GM19043 (cell line): ENCODE results near the gene ZNF74.
"Not testable (repeated sequence)": the region's sequence is repeated elsewhere in the genome, so short reads cannot be mapped to it uniquely, and the experiment has no call there.

Source experiments
- ATAC-seq: cut with Tn5 transposase; IDR thresholded peaks from one replicate; pipeline ENCODE4 v1.9.1; 2021; ENCODE audit warnings: low read depth; ENCODE audit not compliant: unreplicated experiment

Gene ZNF74

DNA sequence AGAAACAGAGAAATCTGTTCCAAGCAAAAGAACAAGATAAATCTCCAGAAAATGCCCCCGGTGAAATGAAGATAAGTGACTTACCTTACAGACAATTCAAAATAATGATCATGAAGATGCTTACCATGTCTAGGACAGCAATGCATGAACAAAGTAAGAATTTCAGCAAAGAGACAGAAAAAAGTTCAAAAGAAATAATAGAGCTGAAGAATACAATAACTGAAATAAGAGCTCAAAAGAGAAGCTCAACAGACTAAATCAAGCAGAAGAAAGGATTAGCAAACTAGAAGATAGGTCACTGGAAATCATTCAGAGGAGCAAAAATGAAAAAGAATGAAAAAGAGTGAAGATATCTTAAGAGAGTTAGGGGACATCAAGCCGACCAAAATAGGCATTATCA lies 19.8 kb upstream of the ZNF74 start:
- not testable (repeated sequence) for ATAC-seq

DNA sequence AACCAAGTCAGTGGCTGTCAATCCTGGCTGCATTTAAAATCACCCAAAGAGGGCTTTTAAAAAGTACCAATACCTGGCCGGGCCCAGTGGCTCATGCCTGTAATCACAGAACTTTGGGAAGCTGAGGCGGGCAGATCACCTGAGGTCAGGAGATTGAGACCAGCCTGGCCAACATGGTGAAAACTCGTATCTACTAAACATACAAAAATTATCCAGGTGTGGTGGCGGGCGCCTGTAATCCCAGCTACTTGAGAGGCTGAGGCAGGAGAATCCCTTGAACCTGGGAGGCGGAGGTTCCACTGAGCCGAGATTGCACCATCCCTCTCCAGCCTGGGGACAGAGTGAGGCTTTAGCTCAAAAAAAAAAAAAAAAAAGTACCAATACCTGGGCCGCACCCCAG lies 17.7 kb upstream of the ZNF74 start:
- ATAC-seq, result not testable (repeated sequence)

DNA sequence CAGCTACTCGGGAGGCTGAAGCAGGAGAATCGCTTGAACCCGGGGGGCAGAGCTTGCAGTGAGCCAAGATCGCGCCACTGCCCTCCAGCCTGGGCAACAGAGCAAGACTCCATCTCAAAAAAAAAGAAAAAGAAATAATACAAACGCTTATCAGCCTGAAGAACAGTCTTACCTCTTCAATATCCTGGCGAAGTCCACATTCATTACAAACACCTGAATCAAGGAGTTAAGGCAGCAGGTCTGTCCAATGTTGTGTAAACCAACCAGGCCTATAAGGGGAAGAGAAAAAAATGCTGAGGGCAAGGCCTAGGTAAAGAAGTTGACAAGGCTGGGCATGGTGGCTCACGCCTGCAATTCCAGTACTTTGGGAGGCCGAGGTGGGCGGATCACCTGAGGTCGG lies 17.0 kb upstream of the ZNF74 start:
- not testable (repeated sequence) for ATAC-seq

DNA sequence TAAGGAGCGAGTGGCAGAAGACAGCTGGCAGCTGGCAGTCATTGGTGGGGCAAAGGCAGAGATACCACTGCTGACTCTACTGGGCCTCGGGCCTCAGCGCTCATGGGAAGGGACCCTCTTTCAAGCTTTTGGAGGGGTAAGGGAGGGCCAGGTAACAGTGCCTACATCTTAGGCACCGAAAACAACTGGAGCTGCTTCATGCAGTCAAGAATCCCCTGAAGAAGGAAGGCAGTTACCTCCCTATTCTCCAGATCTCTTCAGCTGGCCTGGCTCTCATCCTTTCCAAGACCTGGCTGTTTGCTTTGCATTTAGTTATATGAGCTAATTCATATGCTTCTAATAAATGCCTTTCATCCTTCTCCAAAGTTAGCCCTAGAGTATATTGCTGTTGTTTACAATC lies 15.8 kb upstream of the ZNF74 start:
- ATAC-seq, result no peak

DNA sequence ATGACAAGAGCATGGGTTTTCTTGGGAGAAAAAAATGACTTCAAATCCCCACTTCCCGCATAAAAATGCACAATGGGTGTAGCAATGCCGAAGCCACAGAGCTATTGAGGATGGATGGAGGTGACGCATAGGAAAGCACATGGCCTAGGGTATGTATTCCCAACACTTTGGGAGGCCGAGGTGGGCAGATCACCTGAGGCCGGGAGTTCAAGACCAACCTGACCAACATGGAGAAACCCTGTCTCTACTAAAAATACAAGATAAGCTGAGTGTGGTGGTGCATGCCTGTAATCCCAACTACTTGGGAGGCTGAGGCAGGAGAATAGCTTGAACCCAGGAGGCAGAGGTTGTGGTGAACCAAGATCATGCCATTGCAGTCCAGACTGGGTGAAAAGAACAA lies 15.3 kb upstream of the ZNF74 start:
- not testable (repeated sequence) for ATAC-seq

DNA sequence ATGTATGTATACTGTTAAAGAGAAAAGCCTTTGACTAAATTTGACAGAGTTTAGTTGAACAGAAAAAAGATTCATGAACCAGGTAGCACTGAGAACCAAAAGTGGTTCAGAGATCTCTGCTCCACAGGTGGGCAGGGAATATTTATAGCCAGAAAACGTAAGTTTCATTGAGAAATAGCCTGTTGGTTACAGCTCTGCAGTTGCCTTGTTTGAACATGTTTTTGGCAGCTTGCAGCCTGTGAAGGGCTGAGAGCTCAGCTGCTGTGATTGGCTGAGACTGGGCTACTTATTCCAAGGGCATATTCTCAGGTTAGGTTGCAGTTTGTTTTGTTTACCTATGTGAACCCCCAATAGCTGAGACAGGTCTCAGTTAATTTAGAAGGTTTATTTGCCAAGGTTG lies 13.5 kb upstream of the ZNF74 start:
- no peak for ATAC-seq

DNA sequence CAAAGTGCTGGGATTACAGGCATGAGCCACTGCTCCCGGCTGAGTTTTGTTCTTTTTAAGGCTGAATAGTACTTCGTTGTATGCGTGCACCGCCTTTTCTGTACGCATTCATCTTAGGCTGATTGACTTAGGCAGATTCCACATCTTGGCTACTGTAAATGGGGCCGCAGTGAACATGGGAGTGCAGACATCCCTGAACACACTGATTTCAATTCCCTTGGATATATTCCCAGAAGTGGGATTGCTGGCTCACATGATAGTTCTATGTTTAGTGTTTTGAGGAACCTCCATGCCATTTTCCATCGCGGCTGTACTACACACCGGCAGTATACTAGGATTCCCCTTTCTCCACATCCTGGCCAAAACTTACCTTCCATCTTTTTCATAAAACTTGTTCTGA lies 10.4 kb upstream of the ZNF74 start:
- ATAC-seq, result no peak

DNA sequence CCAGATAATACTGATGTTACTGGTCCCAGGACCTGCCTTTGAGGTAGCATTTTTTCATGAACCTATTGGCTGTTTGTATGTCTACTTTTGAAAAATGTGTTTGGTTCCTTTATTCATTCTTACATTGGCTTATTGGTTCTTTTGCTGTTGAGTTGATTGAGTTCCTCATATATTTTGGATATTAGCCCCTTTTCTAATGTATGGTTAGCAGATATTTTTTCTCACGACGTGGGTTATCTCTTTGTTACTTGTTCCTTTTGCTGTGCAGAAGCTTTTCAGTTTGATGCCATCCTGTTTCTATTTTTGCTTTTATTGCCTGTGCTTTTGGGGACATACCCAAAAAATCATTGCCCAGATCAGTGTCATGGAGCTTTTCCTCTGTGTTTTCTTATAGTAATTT lies 9.8 kb upstream of the ZNF74 start:
- ATAC-seq, result no peak

DNA sequence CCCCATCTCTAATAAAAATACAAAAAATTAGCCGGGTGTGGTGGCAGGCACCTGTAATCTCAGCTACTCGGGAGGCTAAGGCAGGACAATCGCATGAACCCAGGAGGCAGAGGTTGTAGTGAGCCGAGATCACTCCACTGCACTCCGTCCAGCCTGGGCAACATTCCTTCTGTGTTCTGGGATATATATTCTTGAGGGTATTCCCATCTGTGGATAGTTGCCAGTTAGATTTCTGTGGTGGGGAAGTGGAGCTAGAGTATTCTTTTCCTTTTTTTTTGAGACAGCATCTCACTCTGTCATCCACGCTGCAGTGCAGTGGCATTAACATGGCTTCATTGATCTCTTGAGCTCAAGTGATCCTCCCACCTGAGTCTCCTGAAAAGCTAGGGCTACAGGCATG lies 9.1 kb upstream of the ZNF74 start:
- no peak for ATAC-seq

DNA sequence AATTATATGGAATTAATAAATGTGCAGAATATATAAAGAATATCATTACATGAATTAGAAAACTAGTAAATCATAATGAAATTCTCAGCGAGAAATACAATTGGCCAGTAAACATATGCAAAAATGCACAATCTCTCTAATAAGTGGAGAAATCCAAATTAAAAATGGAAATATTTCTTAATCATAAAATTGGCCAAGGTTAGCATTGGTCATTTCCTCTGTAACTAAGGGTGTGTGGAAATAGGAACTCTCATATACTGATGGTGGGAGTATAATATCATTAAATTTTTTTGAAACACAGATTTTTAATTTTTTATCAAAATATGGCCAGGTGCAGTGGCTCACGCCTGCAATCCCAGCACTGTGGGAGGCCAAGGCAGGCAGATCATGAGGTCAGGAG lies 7.6 kb upstream of the ZNF74 start:
- ATAC-seq, result no peak

DNA sequence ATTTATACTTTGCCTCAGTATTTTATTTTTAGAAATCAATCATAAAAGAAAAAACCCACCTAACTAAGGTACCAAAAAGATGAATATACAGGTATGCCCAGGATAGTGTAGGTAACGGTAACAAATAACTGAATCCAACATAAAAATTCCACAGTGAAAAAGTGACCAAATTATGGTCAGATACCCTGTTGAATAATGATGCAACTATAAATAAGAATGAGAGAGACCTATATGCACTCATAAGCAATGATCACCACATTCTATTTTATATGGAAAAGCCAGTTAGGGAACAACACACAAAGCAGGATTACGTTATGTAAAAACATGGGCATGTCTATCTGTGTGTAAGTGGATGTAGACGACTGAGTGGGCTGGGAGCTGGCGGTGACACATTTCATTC lies 7.0 kb upstream of the ZNF74 start:
- no peak for ATAC-seq

DNA sequence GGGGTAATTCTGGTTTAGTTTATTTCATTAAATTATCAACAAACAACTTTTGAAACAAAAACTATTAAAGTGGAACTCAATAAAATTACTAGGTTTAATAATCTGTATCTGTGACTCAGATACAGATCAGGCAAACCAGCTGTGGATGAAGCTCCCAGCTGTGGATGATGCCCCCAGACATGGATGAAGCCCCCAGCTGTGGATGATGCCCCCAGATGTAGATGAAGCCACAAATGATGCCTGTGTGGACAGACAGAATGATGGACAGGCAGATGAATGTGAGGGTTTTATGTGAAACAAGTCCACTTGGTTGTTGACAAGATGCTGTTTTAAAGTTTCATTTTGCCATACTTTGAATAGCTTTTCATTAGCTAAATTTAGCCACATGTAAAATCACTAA lies 5.8 kb upstream of the ZNF74 start:
- ATAC-seq, result no peak

DNA sequence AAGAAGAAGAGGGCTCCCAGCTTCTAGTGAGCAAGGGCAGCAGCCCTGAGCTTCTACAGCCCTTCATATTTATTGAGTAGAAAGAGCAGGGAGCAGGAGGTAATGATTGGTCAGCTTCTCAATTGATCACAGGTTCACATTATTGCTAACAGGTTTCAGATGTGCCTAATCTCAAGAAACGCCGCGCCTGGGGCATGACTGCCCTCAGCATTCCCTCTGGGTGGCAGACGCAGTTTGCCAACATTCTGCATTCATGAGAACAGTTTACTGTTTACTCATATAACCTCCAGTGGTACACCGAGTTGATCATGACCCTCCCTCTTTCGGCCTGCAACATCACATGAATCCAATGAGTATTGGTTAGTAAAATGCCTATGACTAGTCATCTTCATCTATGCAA lies 4.7 kb upstream of the ZNF74 start:
- ATAC-seq, result no peak

DNA sequence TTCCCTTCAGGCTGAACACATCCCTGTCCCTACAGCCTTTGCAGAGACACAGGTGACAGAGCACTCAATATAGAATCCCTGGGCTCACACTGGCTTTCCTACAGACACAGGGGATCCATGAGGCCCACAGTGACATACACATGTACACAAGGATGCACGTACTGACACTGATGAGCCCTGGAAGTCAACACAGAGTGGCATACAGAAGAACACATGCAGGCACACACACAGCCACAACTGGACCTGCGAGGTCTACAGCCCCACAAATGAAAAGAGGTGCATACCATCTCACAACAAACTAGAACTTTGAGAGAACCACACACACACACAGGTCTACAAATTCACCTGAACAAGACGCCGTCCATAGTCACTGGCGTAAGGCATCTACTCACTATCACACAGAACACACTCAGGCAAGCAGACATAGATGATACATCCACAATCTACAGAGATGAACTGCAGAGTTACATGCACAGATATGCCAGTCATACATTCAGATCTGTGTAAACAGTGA lies 3.5 kb upstream of the ZNF74 start:
- no peak for ATAC-seq

DNA sequence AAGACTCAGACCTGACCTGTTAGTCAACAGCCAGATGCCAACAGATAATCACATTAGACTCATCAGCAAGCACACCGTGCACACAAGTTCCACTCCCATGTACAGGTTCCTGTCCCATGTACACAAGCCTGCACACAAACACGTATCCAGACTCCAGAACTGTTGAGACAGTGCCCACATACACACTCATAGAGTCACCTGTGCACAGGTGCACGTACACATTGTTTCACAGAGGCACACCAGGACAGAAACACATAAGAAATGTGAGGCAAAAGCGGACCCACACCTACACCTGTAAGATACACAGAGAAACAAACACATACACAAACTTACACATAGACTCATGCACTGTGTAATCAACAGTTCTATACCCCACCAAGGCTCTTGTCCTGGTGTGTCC lies 2.7 kb upstream of the ZNF74 start:
- no peak for ATAC-seq

DNA sequence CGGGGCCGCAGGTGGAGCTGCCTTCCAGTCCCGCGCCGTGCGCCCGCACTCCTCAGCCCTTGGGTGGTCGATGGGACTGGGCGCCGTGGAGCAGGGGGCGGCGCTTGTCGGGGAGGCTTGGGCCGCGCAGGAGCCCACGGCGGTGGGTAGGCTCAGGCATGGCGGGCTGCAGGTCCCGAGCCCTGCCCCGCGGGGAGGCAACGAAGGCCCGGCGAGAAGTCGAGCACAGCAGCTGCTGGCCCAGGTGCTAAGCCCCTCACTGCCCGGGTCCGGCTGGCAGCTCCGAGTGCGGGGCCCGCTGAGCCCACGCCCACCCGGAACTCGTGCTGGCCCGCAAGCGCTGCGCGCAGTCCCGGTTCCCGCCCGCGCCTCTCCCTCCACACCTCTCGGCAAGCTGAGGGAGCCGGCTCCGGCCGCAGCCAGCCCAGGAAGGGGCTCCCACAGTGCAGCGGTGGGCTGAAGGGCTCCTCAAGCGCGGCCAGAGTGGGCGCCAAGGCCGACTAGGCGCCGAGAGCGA lies 1.5 kb upstream of the ZNF74 start:
- not testable (repeated sequence) for ATAC-seq

DNA sequence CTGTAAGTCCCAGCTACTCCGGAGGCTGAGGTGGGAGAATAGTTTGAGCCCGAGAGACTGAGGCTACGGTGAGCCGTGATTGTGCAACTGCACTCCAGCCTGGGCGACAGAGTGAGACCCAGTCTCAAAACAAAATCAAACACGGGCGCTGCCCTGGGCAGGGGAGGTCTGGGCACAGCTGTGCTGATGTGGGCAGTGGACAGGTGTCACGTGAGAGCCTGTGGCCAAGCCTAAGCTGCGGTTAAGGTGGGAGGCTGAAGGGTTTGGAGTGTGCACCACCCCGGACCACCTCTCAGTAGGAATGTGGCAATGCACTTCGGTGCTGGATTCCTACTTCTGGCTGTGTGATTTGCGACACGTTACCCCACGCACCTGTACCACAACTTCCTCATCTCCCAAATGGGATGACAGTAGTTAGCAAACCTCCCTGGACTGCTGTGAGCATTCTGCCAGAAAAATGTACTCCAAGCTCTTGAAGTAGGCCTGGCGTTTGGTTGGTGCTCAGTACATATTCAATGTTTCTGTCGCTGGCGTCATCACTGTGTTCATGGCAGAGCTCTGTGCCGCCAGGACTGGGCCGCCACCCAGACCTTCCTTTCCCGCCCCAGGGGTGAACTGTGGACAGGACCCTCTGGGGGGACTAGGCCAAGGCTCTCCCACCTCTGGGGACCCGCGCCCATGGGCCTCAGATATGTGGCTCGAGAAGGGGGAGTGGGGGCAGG lies 807 bp upstream of the ZNF74 start:
- ATAC-seq, result no peak

DNA sequence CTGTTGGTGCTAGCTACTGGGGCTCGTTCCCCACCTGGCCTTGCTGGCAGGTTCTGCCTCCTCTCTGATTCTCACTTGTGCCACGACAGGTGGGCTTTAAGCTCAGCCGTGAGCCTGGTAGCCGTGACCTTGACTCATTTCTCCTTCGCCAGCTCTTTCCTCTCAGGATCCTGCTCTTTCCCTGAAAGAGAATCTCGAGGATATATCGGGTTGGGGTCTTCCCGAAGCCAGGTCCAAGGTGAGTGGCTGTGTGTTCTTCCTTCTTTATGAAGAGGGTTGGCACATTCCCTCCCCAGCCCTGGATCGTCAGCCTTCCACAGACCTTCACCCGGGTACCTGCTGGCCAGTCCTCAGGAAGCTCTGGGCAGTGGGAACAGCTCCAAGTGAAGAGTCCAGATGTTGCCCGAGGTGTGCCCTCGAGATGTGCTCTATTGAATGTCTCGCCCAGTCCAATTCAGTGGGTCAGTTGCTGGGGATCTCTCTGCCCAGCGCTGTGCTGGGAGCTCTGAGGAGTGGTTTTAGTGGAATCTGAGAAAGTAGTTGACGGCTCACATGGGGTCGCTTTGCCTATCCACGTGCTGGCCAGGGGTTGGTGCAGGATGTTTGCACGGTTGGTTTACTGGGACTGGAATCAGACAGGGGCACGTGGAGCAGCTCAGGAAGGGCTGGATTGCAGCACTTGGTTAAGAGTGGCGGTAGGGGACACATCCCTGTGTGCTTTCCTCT lies 1.4 kb downstream of the ZNF74 start:
- ATAC-seq, result no peak

DNA sequence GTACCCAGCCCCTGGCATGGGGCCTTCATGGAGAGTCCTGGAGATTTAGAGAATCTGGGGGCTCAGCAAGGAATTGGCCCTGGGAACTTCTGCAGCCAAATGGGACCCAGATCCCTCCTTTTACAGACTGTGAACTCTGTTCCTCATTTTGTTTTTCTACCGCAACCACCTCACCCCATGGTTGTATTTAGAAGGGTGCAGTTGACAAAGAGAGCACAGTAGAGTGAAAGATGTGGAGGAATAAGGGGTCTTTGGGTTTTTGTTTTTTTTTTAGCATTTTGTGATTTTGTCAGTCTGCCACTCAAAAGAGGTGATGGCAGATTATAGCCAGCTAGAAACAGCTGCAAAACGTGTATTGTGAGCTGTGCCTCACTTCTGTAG lies 1.9 kb downstream of the ZNF74 start:
- no peak for ATAC-seq

DNA sequence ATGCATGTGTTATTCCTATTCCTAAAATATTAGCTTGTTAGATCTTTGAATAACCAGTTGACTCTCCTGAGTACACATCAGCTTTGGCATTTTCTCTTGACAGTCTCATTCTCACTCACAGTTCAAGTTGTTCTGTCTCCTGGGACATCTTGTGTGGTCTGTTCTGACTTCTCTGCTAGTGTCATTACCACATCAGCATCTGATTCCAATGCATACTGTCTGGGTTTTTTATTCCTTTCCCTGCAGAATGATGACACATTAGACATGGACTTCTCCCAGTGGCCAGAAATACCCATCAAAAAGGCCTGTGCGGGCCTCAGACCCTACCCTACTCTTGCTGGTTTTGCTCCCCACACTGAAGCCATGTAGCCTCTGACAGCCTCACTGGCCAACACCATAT lies 2.7 kb downstream of the ZNF74 start:
- ATAC-seq, result no peak

DNA sequence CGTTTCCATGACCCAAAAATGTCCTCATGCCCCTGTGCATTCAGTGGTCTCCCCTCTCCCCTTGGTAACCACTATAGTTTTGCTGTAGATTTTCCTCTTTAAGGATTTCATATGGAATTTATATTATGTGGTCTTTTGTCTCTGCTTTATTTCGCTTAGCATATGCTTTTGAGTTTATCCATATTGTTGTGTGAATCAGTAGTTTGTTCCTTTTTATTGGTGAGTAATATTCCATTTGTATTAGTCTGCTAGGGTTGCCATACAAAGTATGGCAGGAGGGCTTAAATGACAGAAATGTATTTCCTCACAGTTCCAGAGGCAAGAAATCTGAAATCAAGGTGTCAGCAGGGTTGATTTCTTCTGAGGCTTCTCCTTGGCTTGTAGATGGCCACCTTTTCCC lies 3.5 kb downstream of the ZNF74 start:
- no peak for ATAC-seq

DNA sequence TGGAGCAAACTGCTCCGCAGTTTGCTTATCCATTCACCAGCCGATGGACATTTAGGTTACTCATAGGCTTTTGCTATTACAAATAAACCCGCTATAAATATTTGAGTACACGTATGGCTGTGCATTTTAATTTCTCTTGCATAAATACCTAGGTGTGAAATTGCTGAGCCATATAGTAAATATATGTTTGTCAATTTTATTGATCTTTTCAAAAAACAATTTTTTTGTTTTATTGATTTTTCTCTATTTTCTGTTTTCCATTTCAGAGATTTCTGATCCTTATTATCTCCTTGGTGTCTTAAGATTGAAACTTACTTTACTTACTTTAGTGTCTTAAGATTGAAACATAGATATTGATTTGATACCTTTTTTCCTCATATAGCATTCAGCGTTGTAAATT lies 4.5 kb downstream of the ZNF74 start:
- ATAC-seq, result no peak
